Hematopoietic multipotent progenitor cell treated with erythropoietin and hydrocortisone succinate and interleukin-3 and kit ligand, for 15 days (in vitro differentiated cells): ENCODE results near the gene SLC25A41.
"Not testable (repeated sequence)": the region's sequence is repeated elsewhere in the genome, so short reads cannot be mapped to it uniquely, and the experiment has no call there.

Source experiments
- DNase-seq: peaks from one replicate; pipeline ENCODE4 v3.0.0-alpha.2; 2015; ENCODE audit warnings: low spot score

SLC25A41 gene

GRCh38 chr19:6412061-6412446 lies 21.5 kb downstream of the SLC25A41 start:
- DNase-seq: no peak

GRCh38 chr19:6409346-6409745 lies 24.2 kb downstream of the SLC25A41 start:
- DNase-seq: no peak

- no peak for DNase-seq
Observed at GRCh38 chr19:6406401-6406800, 27.2 kb downstream of the SLC25A41 start.

GRCh38 chr19:6402837-6403608 lies 30.5 kb downstream of the SLC25A41 start:
- DNase-seq: no peak

- DNase-seq: no peak
Observed at GRCh38 chr19:6402058-6402457, 31.5 kb downstream of the SLC25A41 start.

- DNase-seq: not testable (repeated sequence)
Observed at GRCh38 chr19:6400062-6400944, 33.3 kb downstream of the SLC25A41 start.

- DNase-seq: no peak
Observed at GRCh38 chr19:6396305-6396704, 37.3 kb downstream of the SLC25A41 start.

- DNase-seq: no peak
Observed at GRCh38 chr19:6394831-6395230, 38.7 kb downstream of the SLC25A41 start.

- peak; percentile 54 for DNase-seq
Observed at GRCh38 chr19:6393983-6394412, 39.6 kb downstream of the SLC25A41 start.

GRCh38 chr19:6393074-6393982 lies 40.2 kb downstream of the SLC25A41 start, which contains the start of gene GTF2F1:
GTF2F1 (minus strand) TSS chr19:6393164; CDS start chr19:6392995, 169 bp downstream.
- DNase-seq: peak; percentile 88

- peak; percentile 10 for DNase-seq
Observed at GRCh38 chr19:6392221-6393073, 41.1 kb downstream of the SLC25A41 start.

- DNase-seq: no peak
Observed at GRCh38 chr19:6387372-6387771, 46.2 kb downstream of the SLC25A41 start.

GRCh38 chr19:6384381-6384780 lies 49.2 kb downstream of the SLC25A41 start:
- DNase-seq: peak; percentile 29

- DNase-seq: no peak
Observed at GRCh38 chr19:6383188-6383587, 50.4 kb downstream of the SLC25A41 start.

GRCh38 chr19:6381030-6381750 lies 52.4 kb downstream of the SLC25A41 start:
- DNase-seq: no peak

- no peak for DNase-seq
Observed at GRCh38 chr19:6379744-6380143, 53.8 kb downstream of the SLC25A41 start.

GRCh38 chr19:6378486-6378885 lies 55.1 kb downstream of the SLC25A41 start:
- no peak for DNase-seq

- DNase-seq: no peak
Observed at GRCh38 chr19:6378041-6378440, 55.5 kb downstream of the SLC25A41 start.

GRCh38 chr19:6376512-6377190 lies 56.9 kb downstream of the SLC25A41 start:
- no peak for DNase-seq
